Hematopoietic multipotent progenitor cell (in vitro differentiated cells): Measurements from ENCODE around the gene POLR2A. TPM values are rescaled to one million over a fixed set of nuclear protein-coding genes. Genes with fewer than 3 reads are reported as not detected.

Source experiments
- DNase-seq, 3 donors: peaks; one replicate each; pipeline ENCODE4 v3.0.0-alpha.2; 2011 to 2015; ENCODE audit warnings: low read depth in 2 of 3, low spot score in 2 of 3
- total RNA-seq: library from RNA; depleted of rRNA; stranded (reverse); fragments of >200 nt; gene quantifications from one replicate; pipeline ENCODE4 v1.2.3, GENCODE V29; 2012

POLR2A gene
- total RNA-seq, 1 donor = 234 TPM

DNA sequence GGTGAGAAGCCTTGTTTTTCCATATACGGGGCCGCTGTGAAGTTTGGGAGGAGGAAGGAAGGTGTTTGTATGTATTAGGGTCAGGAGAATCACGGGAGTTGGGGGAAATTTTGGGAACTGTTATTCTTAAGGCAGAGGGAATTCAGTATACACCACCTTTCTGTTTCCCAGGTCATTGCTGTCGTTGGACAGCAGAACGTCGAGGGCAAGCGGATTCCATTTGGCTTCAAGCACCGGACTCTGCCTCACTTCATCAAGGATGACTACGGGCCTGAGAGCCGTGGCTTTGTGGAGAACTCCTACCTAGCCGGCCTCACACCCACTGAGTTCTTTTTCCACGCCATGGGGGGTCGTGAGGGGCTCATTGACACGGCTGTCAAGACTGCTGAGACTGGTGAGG lies 17.6 kb downstream of the POLR2A start:
- DNase-seq = no peak

DNA sequence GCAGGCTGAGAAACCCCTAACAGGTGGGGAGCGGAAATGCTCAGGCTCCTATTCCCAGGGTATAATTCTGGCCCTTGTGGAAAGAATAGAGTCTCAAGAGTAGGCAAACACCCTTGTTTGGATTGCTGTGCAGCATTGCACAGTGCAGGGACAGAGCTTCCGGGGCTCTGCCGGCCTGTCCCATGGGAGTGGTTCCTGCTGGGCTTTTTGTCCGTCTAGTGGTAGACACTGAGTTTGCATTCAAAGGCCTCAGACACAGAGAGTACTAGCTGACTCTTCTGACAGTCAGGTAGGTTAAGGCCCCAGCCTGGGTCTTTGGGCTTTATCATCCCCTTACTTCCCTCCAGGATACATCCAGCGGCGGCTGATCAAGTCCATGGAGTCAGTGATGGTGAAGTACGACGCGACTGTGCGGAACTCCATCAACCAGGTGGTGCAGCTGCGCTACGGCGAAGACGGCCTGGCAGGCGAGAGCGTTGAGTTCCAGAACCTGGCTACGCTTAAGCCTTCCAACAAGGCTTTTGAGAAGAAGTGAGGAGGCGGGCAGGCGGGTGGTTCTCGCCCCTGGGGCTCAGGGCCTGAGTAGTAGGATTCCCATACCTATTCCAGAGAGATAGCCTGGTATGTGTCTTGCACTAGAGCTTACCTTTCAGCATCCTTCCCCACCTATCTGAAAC lies 18.1 kb downstream of the POLR2A start:
- no peak for DNase-seq

DNA sequence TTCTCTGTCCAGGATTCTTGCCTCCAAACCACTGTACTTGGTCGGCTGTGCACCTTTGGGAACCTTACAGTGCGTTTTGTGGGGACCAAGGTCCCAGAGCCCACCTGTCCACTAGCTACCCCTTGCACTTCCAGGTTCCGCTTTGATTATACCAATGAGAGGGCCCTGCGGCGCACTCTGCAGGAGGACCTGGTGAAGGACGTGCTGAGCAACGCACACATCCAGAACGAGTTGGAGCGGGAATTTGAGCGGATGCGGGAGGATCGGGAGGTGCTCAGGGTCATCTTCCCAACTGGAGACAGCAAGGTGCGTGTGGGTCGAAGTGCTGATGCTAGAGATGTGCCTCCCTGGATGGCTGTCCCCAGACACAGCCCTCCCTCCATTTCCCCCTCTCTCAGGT lies 18.8 kb downstream of the POLR2A start:
- DNase-seq = peak in 1 of 3 donors; percentile 41

DNA sequence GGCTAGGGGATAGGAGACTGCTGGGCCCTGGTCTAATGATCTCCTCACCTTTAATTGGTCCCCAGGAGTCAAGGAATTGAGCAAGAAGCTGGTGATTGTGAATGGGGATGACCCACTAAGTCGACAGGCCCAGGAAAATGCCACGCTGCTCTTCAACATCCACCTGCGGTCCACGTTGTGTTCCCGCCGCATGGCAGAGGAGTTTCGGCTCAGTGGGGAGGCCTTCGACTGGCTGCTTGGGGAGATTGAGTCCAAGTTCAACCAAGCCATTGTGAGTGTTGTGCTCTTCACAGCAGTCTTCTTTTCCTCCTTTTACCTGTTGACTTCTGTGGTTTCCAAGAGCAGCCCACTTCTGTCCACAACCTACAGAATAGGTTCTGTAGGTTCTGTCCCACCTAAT lies 19.4 kb downstream of the POLR2A start:
- DNase-seq = no peak

DNA sequence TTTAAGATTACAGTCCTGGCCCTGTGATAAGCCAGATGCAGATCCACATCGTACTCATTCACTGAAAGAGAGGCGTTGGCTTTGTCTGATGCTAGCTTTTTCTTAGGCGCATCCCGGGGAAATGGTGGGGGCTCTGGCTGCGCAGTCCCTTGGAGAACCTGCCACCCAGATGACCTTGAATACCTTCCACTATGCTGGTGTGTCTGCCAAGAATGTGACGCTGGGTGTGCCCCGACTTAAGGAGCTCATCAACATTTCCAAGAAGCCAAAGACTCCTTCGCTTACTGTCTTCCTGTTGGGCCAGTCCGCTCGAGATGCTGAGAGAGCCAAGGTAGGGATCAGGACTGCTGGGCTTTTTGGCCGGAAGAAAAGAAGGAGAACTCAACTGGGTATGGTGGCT lies 24.0 kb downstream of the POLR2A start:
- no peak for DNase-seq

DNA sequence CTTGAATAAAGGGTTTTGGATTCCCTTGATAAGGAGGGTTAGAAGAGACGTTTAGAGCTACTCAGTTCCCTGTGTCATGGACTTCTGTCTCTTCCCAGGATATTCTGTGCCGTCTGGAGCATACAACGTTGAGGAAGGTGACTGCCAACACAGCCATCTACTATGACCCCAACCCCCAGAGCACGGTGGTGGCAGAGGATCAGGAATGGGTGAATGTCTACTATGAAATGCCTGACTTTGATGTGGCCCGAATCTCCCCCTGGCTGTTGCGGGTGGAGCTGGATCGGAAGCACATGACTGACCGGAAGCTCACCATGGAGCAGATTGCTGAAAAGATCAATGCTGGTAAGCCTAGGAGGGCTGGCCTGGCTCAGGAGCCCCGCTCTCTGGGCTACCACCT lies 24.7 kb downstream of the POLR2A start:
- DNase-seq = no peak

DNA sequence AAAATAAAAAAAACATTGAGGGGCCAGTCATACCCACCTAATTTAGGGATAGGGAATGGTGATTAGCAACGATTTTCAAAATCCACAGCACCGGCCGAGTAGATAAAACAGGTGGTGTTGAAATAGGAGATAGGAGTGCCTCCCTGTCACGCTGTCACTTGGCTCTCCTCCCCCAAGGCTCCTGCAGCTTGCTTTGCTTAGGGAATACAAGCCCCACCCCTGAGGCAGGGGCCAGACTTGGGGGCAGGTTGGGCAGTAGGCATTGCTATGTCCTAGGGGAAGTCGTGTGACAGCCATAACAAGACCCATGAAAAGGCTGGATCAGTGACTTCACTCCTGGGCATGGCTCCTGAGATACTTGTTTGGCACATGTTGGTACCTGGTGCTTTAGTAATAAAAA lies 25.8 kb downstream of the POLR2A start:
- no peak for DNase-seq

DNA sequence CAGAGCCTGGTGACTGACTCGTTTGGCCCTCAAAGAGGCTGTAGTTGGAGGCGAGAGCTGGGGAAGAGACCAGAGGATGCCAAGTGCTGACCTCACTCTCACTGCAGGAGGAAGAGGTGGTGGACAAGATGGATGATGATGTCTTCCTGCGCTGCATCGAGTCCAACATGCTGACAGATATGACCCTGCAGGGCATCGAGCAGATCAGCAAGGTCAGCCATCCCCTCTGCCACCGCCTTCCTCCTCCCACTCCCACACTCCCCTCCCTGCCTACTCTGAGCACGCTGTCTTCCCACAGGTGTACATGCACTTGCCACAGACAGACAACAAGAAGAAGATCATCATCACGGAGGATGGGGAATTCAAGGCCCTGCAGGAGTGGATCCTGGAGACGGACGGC lies 26.9 kb downstream of the POLR2A start:
- DNase-seq = no peak

DNA sequence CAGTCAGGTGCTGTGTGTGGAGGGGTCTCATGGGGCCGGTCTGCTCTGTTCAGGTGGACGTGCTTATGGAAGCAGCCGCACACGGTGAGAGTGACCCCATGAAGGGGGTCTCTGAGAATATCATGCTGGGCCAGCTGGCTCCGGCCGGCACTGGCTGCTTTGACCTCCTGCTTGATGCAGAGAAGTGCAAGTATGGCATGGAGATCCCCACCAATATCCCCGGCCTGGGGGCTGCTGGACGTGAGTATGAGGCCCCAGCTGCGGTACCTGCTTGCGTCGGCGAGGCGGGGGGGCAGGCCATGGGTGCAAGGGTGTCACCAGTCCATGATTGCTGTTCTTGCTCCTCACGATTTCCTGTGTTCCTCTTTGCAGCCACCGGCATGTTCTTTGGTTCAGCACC lies 27.9 kb downstream of the POLR2A start:
- DNase-seq = no peak

DNA sequence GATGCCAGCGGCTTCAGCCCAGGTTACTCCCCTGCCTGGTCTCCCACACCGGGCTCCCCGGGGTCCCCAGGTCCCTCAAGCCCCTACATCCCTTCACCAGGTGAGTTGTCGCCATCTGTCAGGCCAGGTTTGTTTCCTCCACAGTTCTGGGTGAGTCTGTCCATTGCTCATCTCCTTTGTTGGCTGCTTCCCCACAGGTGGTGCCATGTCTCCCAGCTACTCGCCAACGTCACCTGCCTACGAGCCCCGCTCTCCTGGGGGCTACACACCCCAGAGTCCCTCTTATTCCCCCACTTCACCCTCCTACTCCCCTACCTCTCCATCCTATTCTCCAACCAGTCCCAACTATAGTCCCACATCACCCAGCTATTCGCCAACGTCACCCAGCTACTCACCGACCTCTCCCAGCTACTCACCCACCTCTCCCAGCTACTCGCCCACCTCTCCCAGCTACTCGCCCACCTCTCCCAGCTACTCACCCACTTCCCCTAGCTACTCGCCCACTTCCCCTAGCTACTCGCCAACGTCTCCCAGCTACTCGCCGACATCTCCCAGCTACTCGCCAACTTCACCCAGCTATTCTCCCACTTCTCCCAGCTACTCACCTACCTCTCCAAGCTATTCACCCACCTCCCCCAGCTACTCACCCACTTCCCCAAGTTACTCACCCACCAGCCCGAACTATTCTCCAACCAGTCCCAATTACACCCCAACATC lies 28.8 kb downstream of the POLR2A start:
- DNase-seq = no peak

DNA sequence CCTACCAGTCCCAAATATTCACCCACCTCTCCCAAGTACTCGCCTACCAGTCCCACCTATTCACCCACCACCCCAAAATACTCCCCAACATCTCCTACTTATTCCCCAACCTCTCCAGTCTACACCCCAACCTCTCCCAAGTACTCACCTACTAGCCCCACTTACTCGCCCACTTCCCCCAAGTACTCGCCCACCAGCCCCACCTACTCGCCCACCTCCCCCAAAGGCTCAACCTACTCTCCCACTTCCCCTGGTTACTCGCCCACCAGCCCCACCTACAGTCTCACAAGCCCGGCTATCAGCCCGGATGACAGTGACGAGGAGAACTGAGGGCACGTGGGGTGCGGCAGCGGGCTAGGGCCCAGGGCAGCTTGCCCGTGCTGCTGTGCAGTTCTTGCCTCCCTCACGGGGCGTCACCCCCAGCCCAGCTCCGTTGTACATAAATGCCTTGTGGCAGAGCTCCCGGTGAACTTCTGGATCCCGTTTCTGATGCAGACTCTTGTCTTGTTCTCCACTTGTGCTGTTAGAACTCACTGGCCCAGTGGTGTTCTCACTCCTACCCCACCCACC lies 29.8 kb downstream of the POLR2A start:
- DNase-seq = no peak

DNA sequence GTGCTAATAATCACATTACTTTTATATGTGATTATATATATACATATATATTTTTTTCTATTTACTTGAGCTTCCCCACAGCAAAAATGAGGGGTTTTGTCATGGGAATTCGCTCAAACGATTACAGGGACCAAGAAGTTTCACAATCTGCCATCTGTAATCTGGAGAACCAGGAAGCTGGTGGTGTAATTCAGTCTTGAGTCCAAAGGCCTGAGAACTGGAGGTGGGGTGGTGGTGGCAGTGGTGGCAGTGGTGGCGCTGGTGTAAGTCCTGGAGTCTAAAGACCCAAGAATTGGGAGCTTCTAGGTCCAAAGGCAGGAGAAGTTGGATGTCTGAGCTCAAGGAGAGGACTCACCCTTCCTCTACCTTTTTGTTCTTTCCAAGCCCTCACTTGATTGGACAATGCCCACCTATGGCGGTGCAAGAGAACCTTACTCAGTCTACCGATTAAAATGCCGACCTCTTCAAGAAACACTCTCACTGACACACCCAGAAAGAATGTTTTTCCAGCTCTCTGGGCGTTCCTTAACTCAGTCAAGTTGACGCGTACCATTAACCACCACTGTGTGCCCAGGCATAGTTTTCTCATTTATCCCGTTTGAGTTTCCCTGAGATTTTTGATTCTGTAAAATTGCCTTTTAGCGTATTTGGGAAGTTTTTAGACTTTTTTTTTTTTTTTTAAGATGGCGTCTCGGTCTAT lies 31.9 kb downstream of the POLR2A start:
- no peak for DNase-seq

DNA sequence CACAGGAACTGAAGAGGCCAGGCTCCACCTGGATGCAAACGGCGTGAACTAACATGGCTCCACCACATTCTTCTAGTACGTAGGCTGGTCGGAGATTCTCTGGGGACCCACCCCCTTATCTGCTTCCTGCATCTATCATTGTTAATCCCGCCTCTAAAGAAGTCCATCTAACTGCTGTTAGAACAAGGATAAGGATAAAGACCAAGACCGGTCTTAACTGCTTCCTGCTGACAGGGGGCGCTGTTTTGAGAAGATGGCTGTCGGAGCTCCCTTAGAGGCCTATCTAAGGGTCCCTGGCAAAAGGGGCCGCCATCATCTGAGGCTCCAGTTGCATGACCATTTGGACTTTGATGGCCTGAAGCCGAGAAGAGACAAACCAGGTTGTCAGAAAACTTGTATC lies 38.9 kb downstream of the POLR2A start:
- DNase-seq = peak in 2 of 3 donors; percentile 33 to 60

DNA sequence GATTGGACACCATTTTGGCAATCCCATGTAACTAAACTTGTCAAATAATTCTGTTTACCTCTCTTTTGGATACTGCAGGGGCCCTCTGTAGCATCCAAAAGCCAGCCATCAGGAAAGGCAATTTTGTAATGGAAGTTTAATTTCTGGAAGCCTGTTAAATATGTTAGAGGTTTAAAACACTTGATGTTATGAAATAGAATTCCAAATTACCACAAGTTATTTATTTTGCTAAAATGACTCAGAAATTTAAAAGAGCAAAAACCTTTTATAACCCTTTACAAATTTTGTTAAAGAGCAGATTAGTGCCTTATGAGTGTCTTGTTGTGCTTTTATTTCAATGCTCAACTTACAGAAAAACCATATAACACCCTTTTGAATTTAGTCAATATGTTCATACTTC lies 44.7 kb downstream of the POLR2A start:
- DNase-seq = no peak

DNA sequence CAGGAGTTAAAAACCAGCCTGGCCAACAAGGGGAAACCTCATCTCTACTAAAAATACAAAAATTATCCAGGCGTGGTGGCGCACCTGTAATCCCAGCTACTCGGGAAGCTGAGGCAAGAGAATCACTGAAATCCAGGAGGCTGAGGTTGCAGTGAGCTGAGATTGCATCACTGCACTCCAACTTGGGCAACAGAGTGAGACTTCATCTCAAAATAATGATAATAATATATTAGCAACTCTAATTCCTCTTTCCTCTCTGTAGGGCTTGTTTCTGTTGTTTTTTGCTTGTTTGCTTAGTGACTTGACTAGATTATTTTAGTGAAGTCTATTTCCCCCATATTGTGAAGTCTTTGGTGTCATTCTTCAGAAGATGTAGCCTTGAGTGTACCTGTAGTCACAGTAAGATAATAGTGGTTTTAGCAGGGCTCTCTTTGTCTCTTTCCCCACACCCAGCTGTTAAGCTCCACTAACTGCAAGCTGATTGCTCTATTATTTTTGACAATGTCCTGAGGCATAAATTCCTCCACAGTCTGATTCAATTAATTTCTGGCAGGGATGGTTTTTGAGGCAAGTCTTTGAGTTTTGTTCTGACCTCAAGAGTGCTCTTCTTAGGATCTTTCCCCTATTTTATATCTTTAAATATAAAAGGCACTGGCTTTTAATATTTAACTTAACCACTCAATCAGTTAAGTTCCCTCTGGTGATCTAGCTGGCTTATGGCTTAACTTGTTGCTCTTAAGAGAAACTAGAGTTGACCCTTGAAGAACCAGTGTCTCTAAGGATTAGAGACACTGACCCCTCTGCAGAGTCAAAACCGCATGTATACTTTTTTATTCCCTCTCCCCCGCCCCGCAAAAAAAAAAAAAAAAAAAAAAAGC lies 46.1 kb downstream of the POLR2A start:
- DNase-seq = no peak

DNA sequence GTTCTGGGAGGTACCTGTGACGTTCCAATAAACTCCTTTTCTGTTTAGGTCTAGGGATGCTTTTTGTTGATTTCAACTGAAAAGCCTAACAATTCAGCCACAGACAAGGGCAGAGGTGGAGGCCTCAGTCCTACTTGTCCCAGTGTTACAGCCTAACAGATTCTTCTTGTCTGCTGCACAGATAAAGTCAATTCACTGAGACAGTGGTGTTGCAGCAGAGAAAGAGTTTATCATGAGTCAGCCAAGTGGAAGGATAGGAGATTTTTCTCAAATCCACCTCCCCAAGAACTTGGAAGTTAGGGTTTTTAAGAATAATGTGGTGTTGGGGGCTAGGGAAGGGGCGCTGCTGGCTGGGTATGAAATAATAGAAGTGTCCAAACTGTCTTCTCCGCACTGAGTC lies 53.9 kb downstream of the POLR2A start:
- DNase-seq = no peak

DNA sequence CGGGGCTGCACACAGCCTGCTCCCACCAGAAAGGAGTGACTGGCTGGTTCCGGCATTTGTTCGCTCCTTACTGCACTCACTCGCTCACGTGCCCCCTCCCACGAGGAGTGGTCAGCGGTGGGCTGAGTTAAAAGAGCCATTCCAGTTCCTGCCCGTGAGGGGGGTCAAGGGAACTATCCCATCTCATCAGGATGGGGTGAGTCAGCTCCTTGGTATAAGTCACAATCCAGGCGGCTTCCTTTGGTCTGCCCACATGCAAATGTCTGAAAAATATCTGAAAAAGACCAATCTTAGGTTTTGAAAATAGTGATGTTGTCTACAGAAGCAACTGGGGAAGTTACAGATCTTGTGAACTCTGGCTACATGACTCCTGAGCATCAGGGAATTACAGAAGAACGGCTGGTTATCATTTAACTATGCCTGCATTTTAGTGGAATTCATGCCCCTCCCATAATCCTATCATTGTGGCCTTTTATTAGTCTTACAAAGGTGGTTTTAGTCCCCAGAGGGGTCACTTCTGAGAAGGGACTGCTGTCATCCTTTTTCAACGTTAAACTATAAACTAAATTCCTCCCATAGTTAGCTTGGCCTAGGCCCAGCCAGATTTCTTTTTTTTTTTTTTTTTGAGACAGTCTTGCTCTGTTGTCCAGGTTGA lies 54.9 kb downstream of the POLR2A start:
- DNase-seq = no peak

DNA sequence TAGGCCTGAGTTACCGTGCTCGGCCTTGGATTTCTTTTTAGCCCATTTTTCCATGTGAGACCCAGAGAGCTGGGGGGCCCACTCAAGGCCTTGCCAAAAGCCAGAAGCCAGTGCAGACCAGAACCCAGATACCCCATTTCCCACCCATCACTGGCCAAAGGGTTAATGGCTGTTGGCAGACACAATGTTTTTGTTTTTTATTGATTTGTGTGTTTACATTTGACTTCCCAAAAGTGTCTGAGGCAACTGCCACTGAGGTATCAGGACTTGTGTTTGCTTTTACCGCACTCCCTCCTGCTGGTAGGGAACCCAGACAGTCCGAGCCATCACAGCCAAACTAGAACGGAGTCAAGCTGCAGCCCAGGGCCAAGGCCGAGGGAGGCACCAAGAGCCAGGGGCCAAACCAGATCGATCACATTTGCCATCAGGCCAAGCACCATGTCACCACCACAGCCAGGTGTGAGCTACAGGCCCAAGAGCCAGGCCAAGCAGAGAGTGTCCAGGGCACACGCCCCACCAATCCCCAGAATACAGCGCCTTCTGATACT lies 57.0 kb downstream of the POLR2A start:
- DNase-seq = no peak

DNA sequence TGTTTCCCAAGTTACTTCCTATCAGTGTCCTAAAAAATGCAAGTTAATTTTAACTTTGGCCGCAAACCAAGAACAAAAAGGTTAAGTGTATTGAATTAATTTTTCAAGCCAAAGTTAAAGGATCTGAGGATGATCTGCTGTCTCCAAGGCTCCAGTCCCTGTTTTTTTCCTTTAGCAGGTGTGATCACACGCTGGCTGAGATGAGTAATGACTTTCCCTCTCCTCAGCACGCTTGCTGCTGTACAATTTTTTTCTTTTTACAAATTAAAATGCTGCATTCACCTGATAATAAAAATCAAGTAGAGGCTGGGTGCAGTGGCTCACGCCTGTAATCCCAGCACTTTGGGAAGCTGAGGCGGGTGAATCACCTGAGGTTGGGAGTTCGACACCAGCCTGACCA lies 60.7 kb downstream of the POLR2A start:
- no peak for DNase-seq
